GM21381 (cell line): Measurements from ENCODE around the gene FKBP15.
"Not testable (repeated sequence)": the region's sequence is repeated elsewhere in the genome, so short reads cannot be mapped to it uniquely, and the experiment has no call there.

Experiments
- ATAC-seq: cut with Tn5 transposase; IDR thresholded peaks from one replicate; pipeline ENCODE4 v1.9.1; 2021; ENCODE audit warnings: mild to moderate bottlenecking, moderate library complexity; ENCODE audit not compliant: unreplicated experiment

The FKBP15 gene, protein sequence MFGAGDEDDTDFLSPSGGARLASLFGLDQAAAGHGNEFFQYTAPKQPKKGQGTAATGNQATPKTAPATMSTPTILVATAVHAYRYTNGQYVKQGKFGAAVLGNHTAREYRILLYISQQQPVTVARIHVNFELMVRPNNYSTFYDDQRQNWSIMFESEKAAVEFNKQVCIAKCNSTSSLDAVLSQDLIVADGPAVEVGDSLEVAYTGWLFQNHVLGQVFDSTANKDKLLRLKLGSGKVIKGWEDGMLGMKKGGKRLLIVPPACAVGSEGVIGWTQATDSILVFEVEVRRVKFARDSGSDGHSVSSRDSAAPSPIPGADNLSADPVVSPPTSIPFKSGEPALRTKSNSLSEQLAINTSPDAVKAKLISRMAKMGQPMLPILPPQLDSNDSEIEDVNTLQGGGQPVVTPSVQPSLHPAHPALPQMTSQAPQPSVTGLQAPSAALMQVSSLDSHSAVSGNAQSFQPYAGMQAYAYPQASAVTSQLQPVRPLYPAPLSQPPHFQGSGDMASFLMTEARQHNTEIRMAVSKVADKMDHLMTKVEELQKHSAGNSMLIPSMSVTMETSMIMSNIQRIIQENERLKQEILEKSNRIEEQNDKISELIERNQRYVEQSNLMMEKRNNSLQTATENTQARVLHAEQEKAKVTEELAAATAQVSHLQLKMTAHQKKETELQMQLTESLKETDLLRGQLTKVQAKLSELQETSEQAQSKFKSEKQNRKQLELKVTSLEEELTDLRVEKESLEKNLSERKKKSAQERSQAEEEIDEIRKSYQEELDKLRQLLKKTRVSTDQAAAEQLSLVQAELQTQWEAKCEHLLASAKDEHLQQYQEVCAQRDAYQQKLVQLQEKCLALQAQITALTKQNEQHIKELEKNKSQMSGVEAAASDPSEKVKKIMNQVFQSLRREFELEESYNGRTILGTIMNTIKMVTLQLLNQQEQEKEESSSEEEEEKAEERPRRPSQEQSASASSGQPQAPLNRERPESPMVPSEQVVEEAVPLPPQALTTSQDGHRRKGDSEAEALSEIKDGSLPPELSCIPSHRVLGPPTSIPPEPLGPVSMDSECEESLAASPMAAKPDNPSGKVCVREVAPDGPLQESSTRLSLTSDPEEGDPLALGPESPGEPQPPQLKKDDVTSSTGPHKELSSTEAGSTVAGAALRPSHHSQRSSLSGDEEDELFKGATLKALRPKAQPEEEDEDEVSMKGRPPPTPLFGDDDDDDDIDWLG

DNA sequence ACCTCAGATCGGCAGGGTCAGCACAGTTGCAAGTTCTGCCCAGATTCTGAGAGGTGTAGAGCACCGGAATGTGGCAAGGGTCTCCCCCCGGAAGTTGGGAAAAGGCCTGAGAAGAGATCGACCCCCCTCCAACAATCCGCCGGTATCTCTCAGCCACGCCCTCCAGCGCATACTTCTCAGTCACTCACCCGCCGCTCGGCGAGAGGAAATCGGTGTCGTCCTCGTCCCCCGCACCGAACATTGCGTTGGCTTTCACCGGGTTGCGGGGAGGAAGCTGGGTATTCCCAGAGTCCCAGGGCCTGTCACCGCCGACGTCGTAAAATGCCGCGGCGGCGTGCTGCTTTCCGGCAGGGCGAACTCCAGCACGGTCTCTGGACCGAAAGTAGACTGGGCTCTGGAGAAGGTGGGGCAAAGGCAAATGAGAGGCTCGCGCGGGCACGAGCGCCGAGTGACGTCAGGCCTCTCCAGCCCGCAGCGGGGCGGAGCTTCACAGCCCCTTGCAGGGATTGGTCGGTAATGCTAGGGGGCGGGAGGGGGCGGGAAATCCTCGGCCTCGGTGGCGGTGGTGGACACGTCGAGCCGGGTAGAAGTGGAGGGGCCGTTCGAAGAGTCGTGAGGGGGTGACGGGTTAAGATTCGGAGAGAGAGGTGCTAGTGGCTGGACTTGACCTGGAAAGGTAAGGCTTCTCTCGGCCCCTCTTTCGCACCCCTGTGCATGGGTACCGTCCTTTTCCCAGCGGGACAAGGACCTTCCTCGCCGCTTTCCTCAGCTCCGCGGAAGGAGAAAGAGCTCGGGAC lies at the start of gene FKBP15, which contains the start of gene SLC31A1:
TSS of gene FKBP15 (minus strand) at position 275 of the 797 bp plus-strand sequence. CDS start at position 241, 34 bp downstream.
TSS of gene SLC31A1 (plus strand) at position 542 of the 797 bp plus-strand sequence. CDS start 34,605 bp downstream, outside the sequence.
- ATAC-seq: peak; percentile 86

- ATAC-seq: no peak
Measured at GRCh38 chr9:113269871-113270270, 48.8 kb upstream of the FKBP15 start.

GRCh38 chr9:113269355-113269754 lies 48.3 kb upstream of the FKBP15 start:
- no peak for ATAC-seq

- ATAC-seq: no peak
Measured at GRCh38 chr9:113267911-113268566, 47.0 kb upstream of the FKBP15 start.

- ATAC-seq: no peak
Measured at GRCh38 chr9:113266174-113266573, 45.1 kb upstream of the FKBP15 start.

DNA sequence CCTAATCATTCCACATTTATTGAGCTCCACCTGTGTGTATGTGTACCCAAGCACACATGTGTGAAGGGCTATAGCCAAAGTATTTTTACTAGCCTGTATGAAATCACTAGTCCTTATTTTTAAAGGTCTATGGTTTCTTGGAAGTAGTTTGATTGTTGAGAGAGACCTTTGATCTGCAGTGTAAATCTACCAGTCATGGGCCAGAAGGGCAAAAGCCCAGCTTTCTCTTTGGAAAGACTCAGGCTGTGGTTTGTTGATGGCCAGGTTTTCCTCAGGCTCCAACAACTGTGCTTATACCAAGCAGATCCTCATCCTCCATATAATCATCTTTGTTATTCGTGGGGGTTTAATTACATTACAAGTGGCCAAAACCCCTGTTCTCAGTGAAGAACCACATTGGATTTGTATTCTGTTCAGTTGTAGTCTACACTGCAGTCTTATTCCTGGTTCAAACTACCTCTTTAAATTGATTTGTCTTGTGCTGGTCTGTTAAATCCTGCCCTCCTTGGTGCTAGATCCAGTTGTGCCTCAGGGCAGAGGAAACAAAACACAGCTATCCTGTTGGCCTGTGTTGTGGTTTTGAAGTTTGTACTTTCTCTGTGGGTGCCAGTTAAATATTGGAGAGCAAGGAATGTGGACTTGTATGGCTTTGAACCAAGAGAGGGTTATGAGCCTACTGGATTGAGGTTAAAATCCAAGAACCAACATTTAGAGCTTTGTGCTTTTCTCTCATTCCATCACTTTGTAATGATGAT lies 41.0 kb upstream of the FKBP15 start:
- ATAC-seq: no peak

GRCh38 chr9:113258282-113258681 lies 37.2 kb upstream of the FKBP15 start:
- ATAC-seq: no peak

- ATAC-seq: no peak
Measured at GRCh38 chr9:113257863-113258262, 36.8 kb upstream of the FKBP15 start.

- no peak for ATAC-seq
Measured at GRCh38 chr9:113255438-113255837, 34.4 kb upstream of the FKBP15 start.

DNA sequence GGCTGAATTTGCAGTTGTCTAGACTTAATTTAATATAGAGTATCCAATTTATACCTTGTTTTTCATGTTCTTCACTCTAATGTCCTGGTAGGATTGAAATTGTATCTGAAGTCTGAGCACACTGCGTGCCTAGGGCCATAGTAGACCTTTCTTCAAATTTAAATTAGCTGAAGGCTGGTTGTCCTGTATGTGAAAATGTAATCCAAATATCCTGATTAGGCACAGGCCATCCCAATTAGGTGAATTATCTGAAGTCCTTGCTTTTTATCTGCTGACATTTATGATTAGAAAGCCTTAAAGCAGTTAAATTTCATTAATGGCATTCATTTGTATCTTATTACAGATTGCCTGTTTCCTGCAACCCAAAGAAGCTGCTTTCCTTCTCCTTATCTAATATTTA lies 33.9 kb upstream of the FKBP15 start:
- no peak for ATAC-seq

DNA sequence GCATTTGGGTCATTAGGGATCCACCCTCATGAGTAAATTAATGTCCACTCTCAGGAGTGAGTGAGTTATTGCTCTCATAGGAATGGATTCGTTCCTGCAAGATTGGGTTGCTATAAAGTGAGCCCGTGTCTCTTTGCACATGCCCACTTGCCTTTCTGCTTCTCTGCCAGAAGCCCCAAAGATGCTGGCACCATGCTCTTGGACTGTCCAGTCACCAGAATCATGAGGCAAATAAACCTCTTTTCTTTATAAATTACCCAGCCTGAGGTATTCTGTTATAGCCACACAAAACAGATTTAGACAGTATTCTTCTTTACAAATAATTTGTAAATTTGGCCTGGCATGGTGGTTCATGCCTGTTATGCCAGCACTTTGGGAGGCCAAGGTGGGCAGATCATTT lies 29.7 kb upstream of the FKBP15 start:
- ATAC-seq: no peak

GRCh38 chr9:113249661-113250060 lies 28.6 kb upstream of the FKBP15 start:
- not testable (repeated sequence) for ATAC-seq

DNA sequence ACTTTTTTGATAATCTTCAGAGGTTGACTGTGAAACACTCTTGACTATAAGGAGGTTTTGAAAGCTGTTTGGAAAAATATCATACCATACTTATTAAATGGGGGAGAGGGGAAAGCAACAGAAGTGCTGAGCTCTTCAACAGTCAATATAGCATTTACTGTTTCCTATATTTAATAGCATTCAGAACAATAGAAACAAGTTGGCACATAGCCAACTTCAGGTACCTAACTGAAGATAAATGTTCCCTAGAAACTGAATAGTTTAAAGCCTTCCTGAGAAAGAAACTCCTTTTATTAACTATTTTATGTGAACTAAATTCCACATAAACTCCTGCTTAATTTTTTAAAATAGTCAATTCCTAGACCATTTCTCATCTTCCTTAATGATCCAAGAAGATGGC lies 26.6 kb upstream of the FKBP15 start:
- no peak for ATAC-seq

- no peak for ATAC-seq
Measured at GRCh38 chr9:113246928-113247327, 25.9 kb upstream of the FKBP15 start.

- ATAC-seq: no peak
Measured at GRCh38 chr9:113245894-113246293, 24.8 kb upstream of the FKBP15 start.

DNA sequence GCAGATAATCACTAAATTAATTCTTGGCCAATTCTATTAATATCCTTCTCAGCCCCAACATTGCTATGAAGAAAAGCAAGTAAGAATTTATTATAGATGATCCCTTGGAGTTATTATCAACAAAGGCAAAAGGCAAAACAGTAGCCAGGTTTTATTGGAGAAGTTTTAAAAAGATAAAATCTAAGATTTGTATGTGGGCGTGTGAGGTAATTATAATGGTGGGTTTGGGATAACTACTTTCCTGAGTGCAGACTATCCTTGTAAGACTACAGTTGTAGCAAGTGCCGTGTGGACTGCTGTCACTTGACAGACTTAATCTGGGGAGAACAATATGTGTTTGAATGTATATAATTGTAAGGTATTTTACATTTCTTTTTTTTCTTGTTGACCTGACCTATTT lies 23.5 kb upstream of the FKBP15 start:
- no peak for ATAC-seq

DNA sequence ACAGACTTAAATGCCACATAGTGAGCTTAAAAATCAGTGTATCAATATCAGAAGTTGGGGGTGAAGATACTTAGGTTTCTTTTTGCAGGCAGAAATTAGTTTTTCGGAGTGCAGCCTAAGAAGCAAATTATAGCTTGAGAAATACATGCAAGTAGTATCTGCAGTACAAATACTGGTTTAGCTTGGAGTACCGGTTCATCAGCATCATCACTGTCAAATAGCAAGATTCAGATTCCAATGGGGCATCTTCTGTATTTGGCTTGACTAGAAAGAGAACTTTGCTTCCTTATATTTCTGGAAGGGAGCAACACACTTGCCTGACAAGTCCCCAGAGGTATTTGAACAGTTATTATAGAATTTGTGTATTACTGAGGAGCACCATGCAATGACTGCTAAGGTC lies 20.1 kb upstream of the FKBP15 start:
- ATAC-seq: no peak

DNA sequence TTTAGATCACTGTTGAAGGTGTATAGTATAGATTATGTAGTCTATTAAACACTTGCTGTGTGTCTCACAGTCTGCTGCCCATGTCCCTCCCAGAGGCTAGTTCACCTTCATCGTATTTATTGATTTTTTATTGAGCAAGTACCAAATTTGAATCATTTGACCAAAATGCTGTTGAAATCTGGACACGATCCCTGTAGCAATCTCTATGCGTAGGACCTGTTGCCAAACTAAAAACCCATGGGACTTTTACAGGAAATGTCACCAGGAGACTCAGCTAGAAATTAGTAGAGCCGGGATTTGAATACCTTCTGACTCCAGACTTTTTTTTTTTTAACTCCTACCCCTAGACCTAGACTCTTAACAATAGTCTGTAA lies 17.8 kb upstream of the FKBP15 start:
- no peak for ATAC-seq

DNA sequence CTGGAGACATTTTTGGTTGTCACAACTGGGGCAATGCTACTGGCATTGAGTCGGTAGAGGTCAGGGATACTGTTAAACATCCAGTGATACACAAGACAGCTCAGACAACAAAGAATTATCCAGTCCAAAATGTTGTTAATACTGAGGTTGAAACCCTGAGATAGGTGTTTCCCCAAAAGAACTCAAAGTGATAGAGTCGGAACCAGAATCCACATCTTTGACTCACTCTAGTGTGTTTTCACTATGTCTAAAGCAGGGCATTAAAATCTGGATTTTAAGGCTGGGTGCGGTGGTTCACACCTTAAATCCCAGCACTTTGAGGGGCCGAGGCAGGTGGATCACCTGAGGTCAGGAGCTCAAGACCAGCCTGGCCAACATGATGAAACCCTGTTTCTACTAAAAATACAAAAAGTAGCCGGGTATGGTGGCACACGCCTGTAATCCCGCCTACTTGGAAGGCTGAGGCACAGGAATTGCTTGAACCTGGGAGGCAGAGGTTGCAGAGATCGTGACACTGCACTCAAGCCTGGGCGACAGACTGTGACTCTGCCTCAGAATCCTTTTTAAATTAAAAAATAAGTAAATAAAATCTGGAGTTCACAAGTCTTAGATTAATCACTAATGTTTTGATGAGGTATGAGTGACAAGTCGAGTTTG lies 17.3 kb upstream of the FKBP15 start:
- ATAC-seq: no peak
